DMS53 treated with DMSO at 0.1 percent for 48 hours (cell line): ENCODE measurements around the gene PALLD.

Source experiments
- DNase-seq: peaks from one replicate; lab custom pipeline; 2025; ENCODE audit not compliant: unreplicated experiment; lab: John Stamatoyannopoulos, UW

The PALLD gene

GRCh38 chr4:168755598-168756477, 259.0 kb downstream of the PALLD start:
- DNase-seq, result no peak

GRCh38 chr4:168757500-168757899, 260.6 kb downstream of the PALLD start:
- no peak for DNase-seq

GRCh38 chr4:168758351-168758876, 261.6 kb downstream of the PALLD start:
- no peak for DNase-seq

DNA sequence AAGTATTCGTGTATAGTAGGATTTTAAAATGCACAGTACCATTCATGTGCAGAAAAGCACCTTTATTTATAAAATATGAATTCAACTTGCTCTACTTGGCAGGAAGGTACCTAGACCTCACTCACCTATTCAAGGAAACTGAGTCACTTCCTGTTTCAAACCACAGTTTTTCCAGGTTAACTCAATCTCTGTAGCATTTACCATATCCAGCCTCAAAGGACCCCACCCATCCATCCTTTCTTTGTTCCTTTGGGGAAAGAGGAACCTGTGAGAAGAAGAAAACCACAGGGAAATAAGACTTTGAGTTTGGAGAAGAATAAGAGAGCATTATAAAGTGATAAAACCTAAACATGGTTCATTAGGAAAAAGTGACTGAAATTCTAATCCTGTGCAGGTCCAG, 262.5 kb downstream of the PALLD start:
- no peak for DNase-seq

DNA sequence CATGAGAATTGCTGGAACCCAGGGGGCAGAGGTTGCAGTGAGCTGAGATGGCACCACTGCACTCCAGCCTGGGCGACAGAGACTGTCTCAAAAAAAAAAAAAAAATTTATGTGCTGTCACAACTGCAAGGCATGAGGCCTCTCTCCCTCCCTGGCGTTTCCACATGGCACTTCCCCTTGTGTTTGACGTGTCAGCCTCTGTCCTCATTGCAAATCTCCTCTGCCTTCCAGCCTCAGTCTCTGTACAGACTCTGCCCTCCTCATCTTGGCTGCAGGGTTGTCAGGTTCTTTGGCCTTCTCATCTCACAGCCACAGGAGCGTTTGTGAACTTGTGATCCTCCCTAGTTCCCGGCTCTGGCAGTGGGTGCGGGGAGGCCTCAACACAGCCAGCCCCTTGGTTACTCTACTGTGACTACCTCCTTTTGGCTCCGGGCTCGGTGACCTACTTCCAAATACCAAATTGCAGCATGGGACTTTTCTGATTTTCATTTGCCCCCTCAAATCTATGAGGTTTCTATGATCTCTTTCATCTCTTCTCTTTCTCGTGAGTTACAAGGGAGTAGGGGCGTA, 263.2 kb downstream of the PALLD start:
- no peak for DNase-seq

DNA sequence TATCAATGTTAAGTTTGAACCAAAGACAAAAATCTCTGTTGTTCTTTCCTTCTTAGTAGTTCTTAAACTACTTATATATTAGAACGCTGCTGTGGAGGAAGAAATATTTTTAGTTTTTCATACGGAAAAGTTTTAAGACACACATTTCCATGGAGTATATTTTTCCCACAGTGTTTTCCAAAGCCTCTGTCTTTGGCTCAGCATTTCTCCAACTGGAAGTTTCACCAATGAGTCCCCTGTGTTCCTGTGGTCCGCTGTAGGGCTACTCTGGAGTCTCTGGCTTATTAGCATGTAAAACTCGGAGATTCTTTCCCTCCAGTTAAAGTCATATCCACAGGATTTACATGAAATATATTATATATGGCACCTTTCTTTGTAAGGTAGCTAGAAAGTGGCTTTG, 264.2 kb downstream of the PALLD start:
- DNase-seq, result no peak

GRCh38 chr4:168765322-168765721, 268.5 kb downstream of the PALLD start:
- DNase-seq, result no peak

DNA sequence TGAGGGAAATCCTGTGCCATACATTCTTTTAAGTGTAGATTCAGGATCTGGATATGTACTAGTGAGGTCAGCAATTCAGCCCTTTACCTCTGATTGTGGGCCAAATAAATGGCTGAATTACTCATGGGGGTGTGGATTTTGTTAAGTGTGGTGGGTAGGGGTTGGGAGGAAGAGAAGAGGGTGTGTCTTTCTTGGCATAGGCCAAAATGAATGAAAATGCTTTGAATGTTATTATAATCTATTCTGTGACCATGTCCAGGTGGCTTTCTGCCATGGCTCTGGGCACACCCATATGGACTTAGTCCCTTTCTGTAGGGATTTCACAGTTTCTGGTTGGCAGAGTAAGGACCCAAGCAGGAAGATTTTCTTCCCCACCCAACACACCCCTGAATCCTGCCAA, 268.9 kb downstream of the PALLD start:
- no peak for DNase-seq

DNA sequence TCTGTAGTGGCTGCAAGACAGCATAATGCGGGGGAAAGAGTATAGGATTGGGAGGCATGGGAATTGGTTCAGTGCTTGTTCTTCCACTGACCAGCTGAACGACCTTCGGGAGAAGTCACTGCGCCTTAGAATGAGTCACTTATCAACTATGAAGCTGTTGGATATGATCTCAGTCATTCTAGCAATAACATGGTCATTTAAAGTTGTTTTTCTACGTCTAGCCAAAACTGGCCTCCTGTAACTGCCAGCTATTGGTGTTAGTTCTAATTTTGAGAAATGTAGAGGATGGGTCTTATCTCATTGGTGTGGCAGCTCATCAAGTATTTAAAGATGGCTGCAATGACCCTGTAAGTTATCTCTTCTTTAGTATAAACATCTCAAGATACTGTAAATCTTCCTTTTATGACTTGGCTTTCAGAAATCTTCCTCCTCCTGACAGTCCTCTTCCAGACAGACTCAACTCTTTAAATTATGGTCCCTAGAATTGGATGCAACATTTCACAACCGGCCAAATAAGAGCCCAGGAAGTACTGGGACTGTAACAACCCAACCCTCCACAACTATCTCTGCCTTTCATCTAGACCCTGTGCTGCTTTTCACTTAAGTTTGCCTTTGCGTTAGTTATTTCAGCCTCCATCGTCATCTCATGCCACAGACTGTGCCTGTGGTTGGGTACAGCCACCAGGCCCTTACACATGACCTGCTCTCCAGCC, 269.9 kb downstream of the PALLD start:
- DNase-seq, result no peak

GRCh38 chr4:168769416-168769815, 272.6 kb downstream of the PALLD start:
- DNase-seq, result no peak

- DNase-seq, result no peak
Observed at GRCh38 chr4:168769837-168770236, 273.0 kb downstream of the PALLD start.

- no peak for DNase-seq
Observed at GRCh38 chr4:168771251-168771650, 274.4 kb downstream of the PALLD start.

DNA sequence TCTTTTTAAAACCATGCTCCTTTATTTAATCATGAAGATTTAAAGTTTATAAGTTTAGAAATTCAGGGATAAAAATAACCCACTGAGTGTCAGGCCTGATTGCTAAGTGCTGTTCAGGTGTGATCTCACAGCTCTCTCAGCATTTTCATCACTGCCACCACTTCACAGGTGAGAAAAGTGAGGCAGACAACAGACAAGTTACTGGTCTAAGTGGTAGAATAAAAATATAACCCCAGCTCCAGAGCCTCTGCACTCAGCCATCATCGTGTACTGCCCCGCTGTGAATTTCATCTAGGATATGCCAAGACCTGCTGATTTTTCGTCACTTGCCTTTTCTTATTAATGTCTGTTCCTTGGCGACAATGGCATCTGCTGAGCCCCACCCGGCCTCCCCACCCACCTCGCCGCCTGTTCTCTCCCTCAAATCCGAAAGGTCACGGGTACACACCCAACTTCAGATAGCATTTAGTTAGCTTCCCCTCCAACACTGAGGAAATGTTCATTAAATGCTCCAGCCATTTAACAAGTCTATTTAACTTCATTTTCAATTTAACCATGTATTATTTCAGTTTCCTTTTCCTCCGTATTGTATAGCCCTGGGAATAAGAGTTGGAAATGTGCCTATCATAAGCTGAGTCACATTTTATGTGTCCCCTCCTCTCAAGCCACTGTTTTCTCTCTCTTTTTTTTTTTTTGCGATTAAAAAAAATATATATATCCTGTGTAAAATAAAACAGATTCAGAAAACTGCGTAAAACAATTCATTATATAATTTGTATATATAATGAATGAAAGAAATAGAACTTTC, 276.7 kb downstream of the PALLD start:
- no peak for DNase-seq

- DNase-seq, result no peak
Observed at GRCh38 chr4:168776382-168776781, 279.5 kb downstream of the PALLD start.

- no peak for DNase-seq
Observed at GRCh38 chr4:168777277-168777965, 280.6 kb downstream of the PALLD start.

- DNase-seq, result no peak
Observed at GRCh38 chr4:168781341-168781740, 284.5 kb downstream of the PALLD start.

DNA sequence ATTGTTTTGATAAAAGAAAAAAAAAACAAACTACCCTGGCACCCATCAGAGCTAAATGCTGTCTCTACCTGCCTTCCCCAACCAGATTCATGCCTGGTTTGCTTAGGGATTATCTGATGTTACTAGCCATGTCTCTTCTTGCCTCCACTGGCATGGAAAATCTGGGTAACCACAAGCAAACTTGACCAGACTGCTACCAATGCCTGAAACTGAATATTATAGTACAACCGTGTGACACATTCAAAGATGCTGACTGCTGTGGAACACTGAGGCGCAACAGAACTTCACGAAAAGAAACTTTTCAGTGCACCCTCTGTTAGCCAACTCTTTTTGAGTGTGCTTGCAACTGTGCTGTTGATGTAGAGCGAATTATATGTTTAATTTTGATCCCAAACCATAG, 285.1 kb downstream of the PALLD start:
- no peak for DNase-seq

DNA sequence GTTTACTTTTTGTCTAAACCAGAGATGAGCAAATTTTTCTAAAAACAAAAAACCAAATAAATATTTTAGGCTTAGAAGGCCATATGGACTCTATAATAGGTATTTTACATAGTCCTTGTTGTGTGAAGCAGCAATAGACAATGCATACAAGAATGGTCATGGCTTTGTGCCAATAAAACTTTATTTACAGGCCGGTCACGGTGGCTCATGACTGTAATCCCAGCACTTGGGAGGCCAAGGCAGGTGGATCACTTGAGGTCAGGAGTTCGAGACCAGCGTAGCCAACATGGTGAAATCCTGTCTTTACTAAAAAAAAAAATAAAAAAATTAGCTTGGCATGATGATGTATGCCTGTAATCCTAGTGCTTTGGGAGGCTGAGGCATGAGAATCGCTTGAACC, 285.6 kb downstream of the PALLD start:
- no peak for DNase-seq

- DNase-seq, result no peak
Observed at GRCh38 chr4:168784786-168785461, 288.1 kb downstream of the PALLD start.

DNA sequence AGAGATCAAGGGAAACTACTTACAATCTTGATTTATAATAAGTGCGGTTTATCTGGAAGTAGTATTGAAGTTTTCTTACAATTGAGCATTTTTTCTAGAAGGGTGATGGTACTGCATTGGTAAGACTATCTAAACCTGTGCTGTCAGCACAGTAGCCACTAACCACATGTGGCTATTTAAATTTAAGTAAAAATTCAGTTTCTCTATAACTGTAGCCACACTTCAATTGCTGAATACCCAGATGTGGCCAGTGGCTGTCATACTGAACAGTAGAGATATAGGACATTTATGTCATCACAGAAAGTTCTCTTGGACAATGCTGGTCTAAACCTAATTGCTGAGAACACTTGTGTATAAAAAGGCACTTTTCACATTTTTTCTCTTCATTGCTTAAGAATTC, 290.5 kb downstream of the PALLD start:
- DNase-seq, result no peak
